Measurements from ENCODE around the gene FOXN3. TPM values are rescaled to one million over a fixed set of nuclear protein-coding genes. Genes with fewer than 3 reads are reported as not detected.
A peak's percentile ranks its signal among the peaks of the same experiment; 100 is the strongest.

Gene FOXN3
- total RNA-seq, 4 donors from 2014 or later: 99.6 to 172 (median 103) TPM

DNA sequence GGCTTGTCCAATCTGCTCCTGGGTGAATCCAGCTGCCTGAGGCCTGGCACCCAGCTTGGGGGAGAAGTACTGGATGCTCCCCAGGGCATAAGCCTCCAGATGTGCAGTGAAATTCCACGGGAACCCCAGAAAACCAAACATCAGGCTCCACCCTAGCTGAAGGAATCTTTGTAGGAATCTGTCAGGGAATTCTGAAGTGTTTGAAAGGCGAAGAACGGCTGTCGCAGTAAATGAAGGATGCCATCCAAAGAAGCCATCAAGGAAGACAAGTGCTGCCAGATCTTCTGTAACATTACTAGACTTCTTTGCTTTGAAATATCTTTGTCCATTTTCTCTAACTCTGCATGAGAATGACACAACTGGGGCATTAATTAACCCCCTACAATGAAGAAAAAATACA, 219.4 kb downstream of the FOXN3 start:
- ATAC-seq: no peak

DNA sequence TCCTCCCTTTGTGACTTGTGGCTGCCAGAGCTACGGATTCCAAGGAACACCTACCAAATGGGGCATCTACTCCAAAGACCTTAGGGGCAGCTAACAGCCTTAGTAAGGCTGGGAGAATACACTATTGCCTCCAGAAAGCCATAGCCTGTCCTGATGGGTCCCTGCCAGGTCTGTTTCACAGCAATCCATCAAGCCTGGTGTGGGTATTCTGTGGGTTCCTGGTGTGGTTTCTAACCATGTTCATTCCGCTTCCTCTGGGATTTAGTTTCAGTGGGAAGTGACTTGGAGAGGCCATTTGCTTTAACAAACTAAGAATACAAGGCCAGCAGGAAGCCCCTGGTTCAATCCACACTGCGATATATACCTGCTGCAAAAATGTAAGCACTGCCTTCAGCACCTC, 220.5 kb downstream of the FOXN3 start:
- DNase-seq: no peak
- intact Hi-C loops (cut with DNase I; ENCODE audit: low total_unique reads) (no loop called here), in situ Hi-C loops (cut with MboI; ENCODE audit: low sequenced_read_pairs in 4 of 4) (no loop called here)

More for the DNA sequence above, 219.4 kb downstream of the FOXN3 start:
- Histone ChIP-seq H3K9me3 (no peaks in the 10 kb centered on the region), H3K4me3 (no peak overlapping the region), H3K36me3 (no peaks in the 10 kb centered on the region), H3K27me3 (no peaks in the 10 kb centered on the region), H3K4me1 (peaks cover 44% of the 10 kb centered on the region in 2 donors), H3K27ac (peak overlapping the region in 1 of 4 donors; percentile 84)
- in situ Hi-C loops (cut with MboI; ENCODE audit: low sequenced_read_pairs in 4 of 4) (no loop called here), intact Hi-C loops (cut with DNase I; ENCODE audit: low total_unique reads) (no loop called here)
- TF ChIP-seq POLR2A (IDR thresholded peaks at IDR 0.05): no peak
- TF ChIP-seq, protein P1, sequence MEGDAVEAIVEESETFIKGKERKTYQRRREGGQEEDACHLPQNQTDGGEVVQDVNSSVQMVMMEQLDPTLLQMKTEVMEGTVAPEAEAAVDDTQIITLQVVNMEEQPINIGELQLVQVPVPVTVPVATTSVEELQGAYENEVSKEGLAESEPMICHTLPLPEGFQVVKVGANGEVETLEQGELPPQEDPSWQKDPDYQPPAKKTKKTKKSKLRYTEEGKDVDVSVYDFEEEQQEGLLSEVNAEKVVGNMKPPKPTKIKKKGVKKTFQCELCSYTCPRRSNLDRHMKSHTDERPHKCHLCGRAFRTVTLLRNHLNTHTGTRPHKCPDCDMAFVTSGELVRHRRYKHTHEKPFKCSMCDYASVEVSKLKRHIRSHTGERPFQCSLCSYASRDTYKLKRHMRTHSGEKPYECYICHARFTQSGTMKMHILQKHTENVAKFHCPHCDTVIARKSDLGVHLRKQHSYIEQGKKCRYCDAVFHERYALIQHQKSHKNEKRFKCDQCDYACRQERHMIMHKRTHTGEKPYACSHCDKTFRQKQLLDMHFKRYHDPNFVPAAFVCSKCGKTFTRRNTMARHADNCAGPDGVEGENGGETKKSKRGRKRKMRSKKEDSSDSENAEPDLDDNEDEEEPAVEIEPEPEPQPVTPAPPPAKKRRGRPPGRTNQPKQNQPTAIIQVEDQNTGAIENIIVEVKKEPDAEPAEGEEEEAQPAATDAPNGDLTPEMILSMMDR (IDR thresholded peaks at IDR 0.05 in 4 of 5, conservative IDR thresholded peaks at IDR 0.05 in 1 of 5): no peak
- DNase-seq: no peak

DNA sequence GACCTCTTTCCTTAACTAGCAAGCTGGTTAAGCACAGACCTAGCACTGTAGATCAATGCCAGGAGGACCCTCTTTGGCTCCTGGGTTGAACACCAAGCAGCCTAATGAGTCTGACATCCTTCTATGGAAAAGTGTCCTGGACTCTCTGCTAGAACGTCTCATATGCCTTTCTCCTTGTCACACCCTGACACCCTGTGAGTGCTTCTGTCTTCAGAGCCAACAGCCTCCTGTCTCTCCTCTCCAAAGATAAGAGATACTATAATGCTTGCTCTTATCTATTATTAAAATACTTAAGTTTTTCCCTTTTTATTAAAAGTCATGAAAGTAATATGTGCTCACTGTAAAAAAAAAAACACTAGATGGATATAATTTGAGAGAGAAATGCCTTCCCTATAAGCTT, 222.7 kb downstream of the FOXN3 start:
- Histone ChIP-seq H3K36me3 (no peaks in the 10 kb centered on the region), H3K4me1 (peaks cover 21 to 33% of the 10 kb centered on the region in 2 donors), H3K27me3 (no peaks in the 10 kb centered on the region), H3K4me3 (no peak overlapping the region), H3K9me3 (no peaks in the 10 kb centered on the region), H3K27ac (no peak overlapping the region)
- in situ Hi-C loops (cut with MboI; ENCODE audit: low sequenced_read_pairs in 4 of 4): no loop called here
- DNase-seq: no peak
- ATAC-seq: no peak
- intact Hi-C loops (cut with DNase I; ENCODE audit: low total_unique reads): no loop called here
- TF ChIP-seq, protein P1 (IDR thresholded peaks at IDR 0.05 in 4 of 5, conservative IDR thresholded peaks at IDR 0.05 in 1 of 5): no peak
- TF ChIP-seq POLR2A (IDR thresholded peaks at IDR 0.05): no peak

More for the DNA sequence above, 220.5 kb downstream of the FOXN3 start:
- no peaks in the 10 kb centered on the region for H3K36me3 ChIP-seq
- TF ChIP-seq POLR2A (IDR thresholded peaks at IDR 0.05): no peak
- TF ChIP-seq, protein P1 (IDR thresholded peaks at IDR 0.05 in 4 of 5, conservative IDR thresholded peaks at IDR 0.05 in 1 of 5): no peak
- no peak overlapping the region for H3K27ac ChIP-seq
- H3K4me3 ChIP-seq: no peak overlapping the region
- no peaks in the 10 kb centered on the region for H3K27me3 ChIP-seq
- peaks cover 33 to 35% of the 10 kb centered on the region in 2 donors for H3K4me1 ChIP-seq
- ATAC-seq: no peak
- H3K9me3 ChIP-seq: no peaks in the 10 kb centered on the region

DNA sequence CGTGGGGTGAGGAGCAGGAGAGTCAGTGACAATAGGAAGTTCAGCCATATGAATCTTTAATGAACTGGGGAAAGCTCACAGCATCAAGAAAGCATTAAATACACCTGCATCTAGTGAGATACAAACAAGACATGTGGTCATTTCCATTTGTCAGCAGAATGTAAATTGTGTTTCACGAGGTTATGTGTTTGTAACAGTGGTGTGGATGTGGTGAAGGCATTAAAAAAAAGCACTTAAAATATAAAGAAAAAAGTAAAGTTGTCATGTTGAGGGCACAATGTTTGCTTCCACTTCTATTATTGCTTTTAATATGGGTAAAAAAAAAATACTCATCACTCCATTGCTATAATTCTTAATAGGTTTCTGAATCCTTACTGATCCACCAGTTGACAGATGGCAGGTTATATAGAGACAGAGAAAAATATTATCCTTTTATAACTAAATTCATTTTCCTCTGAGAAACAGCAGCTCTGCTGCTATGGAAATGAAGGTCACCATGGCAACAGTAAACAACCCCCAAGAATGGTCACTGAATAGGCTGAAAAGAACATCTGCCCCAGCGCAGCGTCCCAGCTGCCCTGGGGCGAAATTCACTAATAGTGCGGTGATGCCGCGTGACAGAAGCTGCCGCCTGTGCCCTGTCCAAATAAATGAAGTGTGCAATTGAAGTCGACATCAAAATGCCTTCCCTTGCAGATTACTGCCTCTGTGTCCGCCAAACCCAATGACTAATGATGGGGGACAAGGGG, 226.1 kb downstream of the FOXN3 start:
- in situ Hi-C loops (cut with MboI; ENCODE audit: low sequenced_read_pairs in 4 of 4): no loop called here
- Histone ChIP-seq H3K4me3 (no peak overlapping the region), H3K36me3 (no peaks in the 10 kb centered on the region), H3K4me1 (peaks cover 28 to 38% of the 10 kb centered on the region in 2 donors), H3K27ac (no peak overlapping the region), H3K27me3 (no peaks in the 10 kb centered on the region), H3K9me3 (no peaks in the 10 kb centered on the region)
- ATAC-seq (no peak), DNase-seq (no peak)
- TF ChIP-seq, protein P1 (IDR thresholded peaks at IDR 0.05 in 4 of 5, conservative IDR thresholded peaks at IDR 0.05 in 1 of 5): no peak
- no peak for TF ChIP-seq POLR2A (IDR thresholded peaks at IDR 0.05)
- intact Hi-C loops (cut with DNase I; ENCODE audit: low total_unique reads): no loop called here

Measured in gastrocnemius medialis (tissue), 4 donors.